ENCODE data around the gene P2RY1. TPM values are rescaled to one million over a fixed set of nuclear protein-coding genes. Genes with fewer than 3 reads are reported as not detected.
"Not testable (repeated sequence)": the region's sequence is repeated elsewhere in the genome, so short reads cannot be mapped to it uniquely, and the experiment has no call there.

The P2RY1 gene
- total RNA-seq, 4 donors from 2014 or later: 1.1 to 4.7 (median 2.0) TPM

DNA sequence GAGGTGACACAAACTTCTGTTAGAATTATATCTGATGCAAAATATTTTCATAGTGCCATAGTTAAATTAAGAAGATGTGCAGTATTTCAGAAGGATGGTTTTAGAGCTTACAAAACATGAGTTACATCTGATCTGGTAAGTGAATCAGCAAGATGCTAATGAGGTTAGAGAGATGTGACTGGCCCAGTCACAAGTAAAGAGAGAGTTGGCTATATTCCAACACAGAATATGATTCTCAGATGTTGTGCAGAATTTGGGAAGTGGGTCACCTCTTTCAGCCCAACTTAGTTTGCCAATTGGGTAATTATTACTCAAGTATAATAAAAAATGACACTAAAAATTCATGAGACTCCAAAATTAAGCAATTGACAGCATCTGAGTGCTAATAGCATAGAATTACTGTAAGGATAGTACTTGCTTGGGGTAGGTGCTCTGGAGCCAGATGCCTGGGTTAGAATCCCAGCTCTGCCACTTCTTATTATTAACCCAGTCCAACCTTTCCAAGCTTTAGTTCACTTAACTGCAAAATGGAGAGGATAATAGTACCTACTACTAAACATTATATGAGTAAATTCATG, 30.8 kb downstream of the P2RY1 start:
- no peak overlapping the region for H3K4me3 ChIP-seq
- H3K27me3 ChIP-seq: no peaks in the 10 kb centered on the region
- no peak overlapping the region for H3K27ac ChIP-seq
- ATAC-seq: no peak
- H3K36me3 ChIP-seq: no peaks in the 10 kb centered on the region
- TF ChIP-seq, protein P1, sequence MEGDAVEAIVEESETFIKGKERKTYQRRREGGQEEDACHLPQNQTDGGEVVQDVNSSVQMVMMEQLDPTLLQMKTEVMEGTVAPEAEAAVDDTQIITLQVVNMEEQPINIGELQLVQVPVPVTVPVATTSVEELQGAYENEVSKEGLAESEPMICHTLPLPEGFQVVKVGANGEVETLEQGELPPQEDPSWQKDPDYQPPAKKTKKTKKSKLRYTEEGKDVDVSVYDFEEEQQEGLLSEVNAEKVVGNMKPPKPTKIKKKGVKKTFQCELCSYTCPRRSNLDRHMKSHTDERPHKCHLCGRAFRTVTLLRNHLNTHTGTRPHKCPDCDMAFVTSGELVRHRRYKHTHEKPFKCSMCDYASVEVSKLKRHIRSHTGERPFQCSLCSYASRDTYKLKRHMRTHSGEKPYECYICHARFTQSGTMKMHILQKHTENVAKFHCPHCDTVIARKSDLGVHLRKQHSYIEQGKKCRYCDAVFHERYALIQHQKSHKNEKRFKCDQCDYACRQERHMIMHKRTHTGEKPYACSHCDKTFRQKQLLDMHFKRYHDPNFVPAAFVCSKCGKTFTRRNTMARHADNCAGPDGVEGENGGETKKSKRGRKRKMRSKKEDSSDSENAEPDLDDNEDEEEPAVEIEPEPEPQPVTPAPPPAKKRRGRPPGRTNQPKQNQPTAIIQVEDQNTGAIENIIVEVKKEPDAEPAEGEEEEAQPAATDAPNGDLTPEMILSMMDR (IDR thresholded peaks at IDR 0.05): no peak
- no peak for TF ChIP-seq EP300 (IDR thresholded peaks at IDR 0.05)
- no peak for TF ChIP-seq POLR2AphosphoS5 (IDR thresholded peaks at IDR 0.05)
- TF ChIP-seq POLR2A (IDR thresholded peaks at IDR 0.05): no peak
- H3K9me3 ChIP-seq: no peaks in the 10 kb centered on the region
- H3K4me1 ChIP-seq: no peaks in the 10 kb centered on the region

DNA sequence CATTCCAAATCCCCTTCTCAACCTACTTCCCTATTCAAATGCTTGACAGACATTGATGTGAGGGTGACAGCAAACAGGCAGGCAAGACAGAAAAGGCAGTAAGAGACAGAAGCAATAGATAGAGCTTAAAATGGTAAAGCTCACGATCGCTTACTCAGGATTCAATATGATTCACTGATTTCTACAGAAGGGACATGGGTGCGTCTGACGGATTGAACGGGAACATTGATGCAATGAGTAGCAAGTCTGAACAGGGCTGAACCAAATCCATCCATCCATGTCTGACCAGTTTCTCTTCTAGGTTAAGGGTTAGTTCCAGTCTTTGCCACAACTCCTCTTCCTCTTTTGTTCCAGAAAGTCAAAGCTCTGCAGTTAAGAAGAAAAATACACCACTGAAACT, 35.1 kb downstream of the P2RY1 start:
- Histone ChIP-seq H3K27me3 (no peaks in the 10 kb centered on the region), H3K27ac (no peak overlapping the region), H3K4me1 (no peaks in the 10 kb centered on the region), H3K36me3 (no peaks in the 10 kb centered on the region), H3K4me3 (no peak overlapping the region), H3K9me3 (peaks cover 0 to 8% (median 0%) of the 10 kb centered on the region in 3 donors)
- peak; percentile 50 for ATAC-seq
- TF ChIP-seq, protein P1 (IDR thresholded peaks at IDR 0.05): no peak
- TF ChIP-seq EP300 (IDR thresholded peaks at IDR 0.05) (no peak), POLR2AphosphoS5 (IDR thresholded peaks at IDR 0.05) (no peak), POLR2A (IDR thresholded peaks at IDR 0.05) (no peak)
- WGBS, 2 donors (ENCODE audit: low coverage in 1 of 2): 90 to 97% methylated on average over 5 of the region's 5 CpGs

DNA sequence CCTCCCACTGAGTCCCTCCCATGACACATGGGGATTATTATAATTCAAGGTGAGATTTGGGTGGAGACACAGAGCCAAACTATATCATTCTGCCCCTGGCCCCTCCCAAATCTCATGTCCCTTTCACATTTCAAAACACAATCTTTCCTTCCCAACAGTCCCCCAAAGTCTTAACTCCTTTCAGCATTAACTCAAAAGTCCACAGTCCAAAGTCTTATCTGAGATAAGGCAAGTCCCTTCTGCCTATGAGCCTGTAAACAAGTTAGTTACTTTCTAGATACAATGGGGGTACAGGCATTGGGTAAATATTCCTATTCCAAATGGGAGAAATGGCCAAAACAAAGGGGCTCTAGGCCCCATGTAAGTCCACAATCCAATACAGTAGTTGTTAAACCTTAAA, 38.4 kb downstream of the P2RY1 start:
- not testable (repeated sequence) for H3K36me3 ChIP-seq, H3K27me3 ChIP-seq, H3K27ac ChIP-seq, H3K9me3 ChIP-seq, H3K4me3 ChIP-seq, H3K4me1 ChIP-seq, ATAC-seq

DNA sequence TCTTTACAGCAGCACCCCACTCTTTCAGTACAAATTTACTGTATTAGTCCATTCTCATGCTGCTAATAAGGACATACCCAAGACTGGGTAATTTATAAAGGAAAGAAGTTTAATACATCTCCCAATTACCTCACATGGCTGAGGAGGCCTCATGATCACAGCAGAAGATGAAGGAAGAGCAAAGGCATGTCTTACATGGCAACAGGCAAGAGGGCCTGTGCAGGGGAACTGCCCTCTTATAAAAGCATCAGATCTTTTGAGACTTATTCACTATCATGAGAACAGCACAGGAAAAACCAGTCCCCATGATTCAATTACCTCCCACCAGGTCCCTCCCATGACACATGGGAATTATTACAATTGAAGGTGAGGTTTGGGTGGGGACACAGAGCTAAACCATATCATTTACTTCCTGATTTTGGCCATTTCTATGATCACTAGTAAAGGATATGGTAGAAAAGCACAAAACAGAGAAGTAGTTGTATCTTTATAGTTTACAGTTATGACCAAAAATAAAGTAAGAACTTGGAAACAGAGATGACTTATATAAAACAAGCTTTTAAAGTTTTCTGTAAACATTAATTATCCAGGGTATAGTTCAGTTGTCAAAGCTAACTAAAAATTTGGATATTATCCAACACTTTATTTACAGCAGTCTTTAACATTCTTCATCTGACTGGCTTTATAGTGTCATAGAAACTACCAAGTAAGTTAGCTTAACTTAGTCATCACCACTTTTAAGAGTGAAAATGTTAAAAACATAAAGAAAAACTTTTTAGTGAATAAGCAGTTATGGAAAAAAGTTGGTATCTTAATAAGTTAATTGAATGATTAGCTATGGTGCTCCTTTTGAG, 40.2 kb downstream of the P2RY1 start:
- TF ChIP-seq POLR2A (IDR thresholded peaks at IDR 0.05) (no peak), EP300 (IDR thresholded peaks at IDR 0.05) (no peak), POLR2AphosphoS5 (IDR thresholded peaks at IDR 0.05) (no peak)
- TF ChIP-seq, protein P1 (IDR thresholded peaks at IDR 0.05): no peak
- Histone ChIP-seq H3K4me1 (no peaks in the 10 kb centered on the region), H3K36me3 (no peaks in the 10 kb centered on the region), H3K27ac (no peak overlapping the region), H3K27me3 (no peaks in the 10 kb centered on the region), H3K4me3 (no peak overlapping the region), H3K9me3 (peaks cover 0 to 8% (median 0%) of the 10 kb centered on the region in 3 donors)
- ATAC-seq: no peak

DNA sequence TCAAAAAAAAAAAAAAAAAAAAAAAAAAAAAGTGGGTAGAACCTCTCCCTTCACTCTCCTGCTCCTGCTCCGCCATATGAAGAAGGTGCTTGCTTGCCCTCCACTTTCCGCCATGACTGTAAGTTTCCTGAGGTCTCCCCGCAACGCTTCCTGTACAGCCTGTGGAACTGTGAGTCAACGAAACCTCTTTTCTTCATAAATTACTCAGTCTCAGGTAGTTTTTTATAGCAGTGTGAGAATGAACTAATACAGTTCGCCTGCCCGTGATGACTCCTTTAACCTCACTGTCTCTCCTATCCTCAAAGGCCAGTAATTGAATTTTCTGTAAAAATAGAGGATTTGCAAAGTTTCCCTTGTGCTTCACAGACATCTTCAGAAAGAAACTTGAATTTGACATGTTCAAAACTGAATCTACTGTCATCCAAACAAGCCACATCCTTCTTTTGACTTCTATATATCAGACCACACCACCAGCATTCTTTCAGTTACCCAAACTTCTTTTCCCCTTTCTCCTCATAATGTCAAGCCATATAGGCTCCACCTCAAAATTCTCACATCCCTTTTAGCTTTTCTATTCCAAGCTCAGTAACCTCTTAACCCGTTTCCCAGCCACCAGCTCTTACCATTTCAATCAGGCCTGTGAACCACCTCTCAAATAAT, 44.3 kb downstream of the P2RY1 start:
- Histone ChIP-seq H3K9me3 (peaks cover 0 to 2% (median 0%) of the 10 kb centered on the region in 3 donors), H3K27me3 (no peaks in the 10 kb centered on the region), H3K36me3 (no peaks in the 10 kb centered on the region), H3K27ac (no peak overlapping the region), H3K4me3 (no peak overlapping the region), H3K4me1 (no peaks in the 10 kb centered on the region)
- TF ChIP-seq, protein P1 (IDR thresholded peaks at IDR 0.05): no peak
- TF ChIP-seq EP300 (IDR thresholded peaks at IDR 0.05) (no peak), POLR2AphosphoS5 (IDR thresholded peaks at IDR 0.05) (no peak), POLR2A (IDR thresholded peaks at IDR 0.05) (no peak)
- ATAC-seq: no peak
- WGBS, 2 donors (ENCODE audit: low coverage in 1 of 2): 88 to 95% methylated on average over 8 of the region's 8 CpGs

Data from gastroesophageal sphincter (tissue), 4 donors.